MG63 (cell line): Measurements from ENCODE around the gene RNASE11. TPM values are rescaled to one million over a fixed set of nuclear protein-coding genes. Genes with fewer than 3 reads are reported as not detected.

Experiments used
- total RNA-seq: library from RNA; depleted of rRNA; stranded (reverse); fragments of >200 nt; shearing (Covaris generic); gene quantifications from 2 replicates; pipeline ENCODE4 v1.2.3, GENCODE V29; 2014; ENCODE audit warnings: low replicate concordance; rRNA removed

Gene RNASE11
- total RNA-seq, 1 experiment from 2014 or later, result not detected

Other genes with a start within 250 kb of the RNASE11 start
- gene PARP2, start 244.4 kb downstream of the RNASE11 start, total RNA-seq, result 5.9 and 7.5 TPM in 2 replicates
- gene TEP1, start 174.5 kb downstream of the RNASE11 start, total RNA-seq, result 7.4 and 8.8 TPM in 2 replicates
- not detected in 2 replicates for gene KLHL33, start 151.8 kb downstream of the RNASE11 start, total RNA-seq
- 31.7 and 47.5 TPM in 2 replicates for gene OSGEP, start 133.2 kb downstream of the RNASE11 start, total RNA-seq
- gene APEX1, start 132.8 kb downstream of the RNASE11 start, total RNA-seq, result 145 and 217 TPM in 2 replicates
- gene PIP4P1, start 126.6 kb downstream of the RNASE11 start, total RNA-seq, result 21.4 and 23.3 TPM in 2 replicates
- gene PNP, start 118.6 kb downstream of the RNASE11 start, total RNA-seq, result 21.3 and 26.7 TPM in 2 replicates
- gene RNASE10, start 82.5 kb downstream of the RNASE11 start, total RNA-seq, result not detected in 2 replicates
- gene RNASE9, start 27.0 kb downstream of the RNASE11 start, total RNA-seq, result not detected in 2 replicates
- not detected in 2 replicates for gene RNASE12, start 3.4 kb upstream of the RNASE11 start, total RNA-seq
- gene OR6S1, start 53.7 kb upstream of the RNASE11 start, total RNA-seq, result not detected in 2 replicates
- gene RNASE4, start 96.6 kb upstream of the RNASE11 start, total RNA-seq, result 2.3 and 6.1 TPM in 2 replicates
- gene ANG, start 100.8 kb upstream of the RNASE11 start, total RNA-seq, result 0.42 and 3.2 TPM in 2 replicates
- not detected in 2 replicates for gene EDDM3A, start 157.9 kb upstream of the RNASE11 start, total RNA-seq
- not detected in 2 replicates for gene EDDM3B, start 180.4 kb upstream of the RNASE11 start, total RNA-seq
- gene RNASE6, start 193.3 kb upstream of the RNASE11 start, total RNA-seq, result not detected in 2 replicates
- gene RNASE1, start 214.8 kb upstream of the RNASE11 start, total RNA-seq, result not detected in 2 replicates